ENCODE measurements around the gene DNAJC1.

Gene DNAJC1

GRCh38 chr10:22005763-22006162, 2.2 kb upstream of the DNAJC1 start:
- DNase-seq = no peak

GRCh38 chr10:22003964-22004281, 393 bp upstream of the DNAJC1 start:
- DNase-seq = no peak

DNA sequence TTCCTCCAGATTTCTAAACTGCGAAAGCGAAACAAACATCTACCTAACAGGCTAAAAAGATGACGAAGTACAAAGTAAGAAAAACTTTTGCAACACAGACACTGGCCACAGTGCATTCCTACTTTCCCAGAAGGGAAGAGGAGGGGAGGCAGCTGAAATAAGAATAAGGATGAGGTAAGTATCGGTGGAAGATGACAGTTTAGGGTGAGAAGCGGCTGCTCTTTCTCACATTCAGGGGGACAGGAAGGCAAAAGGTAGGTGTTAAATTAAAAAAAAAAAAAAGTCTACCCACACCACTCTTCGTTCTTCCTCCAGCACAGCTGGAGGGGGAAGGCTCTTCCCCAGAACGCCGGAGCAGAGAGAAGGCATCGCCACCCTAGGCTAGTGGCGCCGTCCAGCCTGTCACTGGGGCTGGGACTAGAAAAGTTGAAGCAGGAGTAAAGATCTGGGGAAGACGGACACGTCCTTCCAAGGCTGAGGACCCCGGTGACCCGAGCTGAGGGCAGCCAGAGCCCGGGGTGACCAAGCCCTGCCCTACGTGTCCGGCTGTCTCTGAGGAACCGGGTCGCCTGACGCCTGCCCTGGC, 846 bp downstream of the DNAJC1 start:
- peak; percentile 76 for DNase-seq

DNA sequence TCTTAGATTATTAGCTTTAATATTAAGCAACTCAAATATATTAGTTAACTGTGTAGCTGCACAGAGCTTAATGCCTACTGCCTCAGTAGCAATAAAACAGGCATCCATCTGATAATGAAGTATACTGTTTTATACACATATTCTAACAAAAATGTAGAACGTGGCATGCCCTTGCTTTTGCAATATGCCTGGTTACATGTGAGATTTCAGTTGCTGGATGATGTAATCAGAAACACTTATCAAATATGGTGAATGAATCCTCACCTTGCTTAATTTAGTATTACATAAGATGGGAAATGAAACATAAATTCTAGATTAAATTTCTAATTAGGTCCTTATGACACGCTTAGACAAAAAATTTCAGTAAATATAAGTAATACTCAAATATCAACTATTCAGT, 8.0 kb downstream of the DNAJC1 start:
- no peak for DNase-seq

DNA sequence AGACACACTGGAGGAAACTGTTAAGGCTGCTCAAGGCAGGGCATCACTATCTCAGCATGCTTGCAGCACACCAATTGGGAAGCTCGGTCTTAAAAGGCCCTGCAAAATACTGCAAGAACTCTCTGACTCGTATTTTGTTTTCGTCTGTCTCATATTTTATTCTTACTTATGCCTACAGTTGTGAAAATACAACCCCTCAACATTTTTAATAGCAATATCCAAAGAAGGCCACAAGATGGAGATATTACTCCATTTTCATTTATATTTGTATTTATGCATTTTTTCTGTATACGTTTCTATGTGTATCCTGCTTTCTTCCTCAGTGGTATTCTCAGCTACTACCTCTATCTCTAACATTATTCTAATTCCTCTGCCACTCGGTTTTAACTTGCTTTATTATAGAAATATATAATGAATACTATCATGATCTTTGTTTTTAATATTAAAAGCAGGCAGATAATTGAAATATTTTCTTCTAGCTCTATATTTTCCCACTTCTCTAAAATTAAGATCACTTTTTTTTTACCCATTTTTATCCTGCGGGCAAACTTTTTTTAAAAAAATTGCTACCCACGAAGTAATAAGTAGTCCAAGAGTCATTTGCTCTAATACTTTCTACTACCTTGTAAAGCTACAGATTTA, 10.0 kb downstream of the DNAJC1 start:
- peak; percentile 53 for DNase-seq

DNA sequence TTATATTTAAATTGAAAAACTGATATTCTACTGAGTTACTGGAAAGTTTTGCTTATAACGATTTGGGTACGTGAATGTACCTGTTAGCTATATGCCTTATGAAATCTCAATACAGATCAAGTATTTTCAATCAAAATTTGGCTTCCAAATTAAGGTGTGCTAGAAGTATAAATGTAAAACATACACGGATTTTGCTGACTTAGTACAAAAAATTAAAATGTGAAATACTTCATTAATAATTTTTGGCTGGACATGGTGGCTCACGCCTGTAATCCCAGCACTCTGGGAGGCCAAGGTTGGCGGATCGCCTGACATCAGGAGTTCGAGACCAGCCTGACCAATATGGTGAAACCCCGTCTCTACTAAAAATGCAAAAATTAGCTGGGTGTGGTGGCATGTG, 11.7 kb downstream of the DNAJC1 start:
- no peak for DNase-seq

DNA sequence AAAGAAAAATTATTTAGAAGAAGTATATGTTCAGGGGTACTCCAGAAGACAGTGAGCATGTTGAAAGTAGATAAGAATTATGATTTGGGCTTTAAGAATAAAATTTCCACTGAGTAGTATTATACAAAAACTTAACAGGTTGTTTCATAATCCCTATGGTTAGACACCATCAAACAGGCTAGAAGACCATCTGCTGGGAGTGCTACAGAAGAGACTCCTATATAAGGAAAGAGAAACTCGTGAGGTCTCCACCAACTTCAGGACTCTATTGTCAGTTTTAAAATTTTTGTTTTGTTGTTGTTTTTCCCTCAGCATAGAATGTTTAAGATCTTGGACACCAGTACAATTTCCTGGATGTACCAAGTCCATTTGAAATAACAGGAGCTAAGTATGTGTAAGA, 13.1 kb downstream of the DNAJC1 start:
- no peak for DNase-seq

- peak; percentile 66 for DNase-seq
These were observed 13.9 kb downstream of the DNAJC1 start for GRCh38 chr10:21989453-21990154.

GRCh38 chr10:21985541-21985940, 18.0 kb downstream of the DNAJC1 start:
- no peak for DNase-seq

- DNase-seq = no peak
These were observed 22.4 kb downstream of the DNAJC1 start for GRCh38 chr10:21981118-21981517.

GRCh38 chr10:21980691-21981090, 22.8 kb downstream of the DNAJC1 start:
- no peak for DNase-seq

DNA sequence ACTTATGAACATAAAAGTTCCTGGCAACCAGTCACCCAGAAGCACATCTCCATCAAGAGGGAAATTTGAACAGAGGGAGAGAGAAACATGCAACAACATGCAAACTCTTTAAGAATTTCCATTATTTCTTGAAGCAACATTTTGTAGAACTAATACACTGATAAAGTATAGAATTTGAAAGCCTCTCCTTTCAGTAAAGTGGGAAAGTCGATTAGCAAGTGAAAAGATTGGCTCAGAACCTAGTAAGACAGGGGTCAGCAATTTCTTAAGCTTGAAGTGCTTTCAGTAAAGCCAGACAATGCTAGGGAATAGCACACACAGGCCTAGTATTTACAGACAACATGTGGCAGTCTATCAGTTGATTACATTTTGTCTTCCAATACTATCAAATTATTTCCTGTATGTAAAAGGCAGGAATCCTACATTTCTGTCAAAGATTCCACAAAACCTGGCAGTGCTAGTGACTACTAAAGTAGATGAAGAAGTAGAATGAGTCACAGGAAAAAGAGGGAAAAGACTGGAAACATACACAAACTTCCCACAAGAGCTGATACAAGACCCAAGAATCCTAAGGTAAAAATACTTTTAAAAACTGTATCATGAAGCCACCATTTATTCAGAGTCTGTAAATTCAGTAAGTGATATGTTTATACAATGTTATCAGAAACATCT, 25.2 kb downstream of the DNAJC1 start:
- DNase-seq = peak; percentile 23

- no peak for DNase-seq
These were observed 26.8 kb downstream of the DNAJC1 start for GRCh38 chr10:21976739-21977138.

DNA sequence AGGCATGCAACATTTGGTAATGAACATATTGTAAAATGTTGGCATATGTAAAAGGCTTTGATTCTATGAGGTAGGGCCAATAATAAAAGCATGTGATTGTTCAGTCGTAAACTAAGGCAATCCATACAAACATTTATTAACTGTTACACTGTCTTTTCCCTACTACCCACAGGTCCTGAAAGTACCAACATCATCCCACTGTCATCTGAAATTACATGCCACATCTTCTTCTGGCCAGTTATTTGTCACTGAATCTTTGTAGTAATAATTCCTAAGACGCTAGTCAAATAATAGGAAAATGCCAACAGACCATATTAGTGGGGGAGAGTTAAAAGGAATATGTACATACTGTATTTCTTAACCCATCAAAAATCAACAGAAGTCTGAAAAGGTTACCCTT, 27.2 kb downstream of the DNAJC1 start:
- no peak for DNase-seq

GRCh38 chr10:21975378-21975990, 28.0 kb downstream of the DNAJC1 start:
- peak; percentile 23 for DNase-seq

DNA sequence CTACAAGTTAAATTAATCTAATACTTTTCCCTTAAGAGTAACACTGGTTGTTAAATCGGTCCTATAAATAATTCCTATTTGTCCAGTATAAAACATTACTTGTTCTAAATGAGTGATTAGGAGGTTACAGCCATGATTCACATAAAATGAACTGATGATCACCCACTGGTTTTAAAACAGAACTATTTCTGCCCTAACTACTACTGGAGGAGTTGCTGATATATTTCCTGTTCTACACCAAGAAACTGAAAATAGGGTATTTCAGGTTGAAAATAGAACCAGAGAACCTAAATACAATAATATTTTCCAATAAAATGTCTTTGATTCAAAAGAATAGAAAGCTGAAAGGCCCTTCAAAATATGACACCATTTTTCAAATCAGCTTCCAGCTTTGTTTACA, 30.9 kb downstream of the DNAJC1 start:
- no peak for DNase-seq

- no peak for DNase-seq
These were observed 33.9 kb downstream of the DNAJC1 start for GRCh38 chr10:21969326-21970287.

- DNase-seq = no peak
These were observed 38.4 kb downstream of the DNAJC1 start for GRCh38 chr10:21964983-21965665.

DNA sequence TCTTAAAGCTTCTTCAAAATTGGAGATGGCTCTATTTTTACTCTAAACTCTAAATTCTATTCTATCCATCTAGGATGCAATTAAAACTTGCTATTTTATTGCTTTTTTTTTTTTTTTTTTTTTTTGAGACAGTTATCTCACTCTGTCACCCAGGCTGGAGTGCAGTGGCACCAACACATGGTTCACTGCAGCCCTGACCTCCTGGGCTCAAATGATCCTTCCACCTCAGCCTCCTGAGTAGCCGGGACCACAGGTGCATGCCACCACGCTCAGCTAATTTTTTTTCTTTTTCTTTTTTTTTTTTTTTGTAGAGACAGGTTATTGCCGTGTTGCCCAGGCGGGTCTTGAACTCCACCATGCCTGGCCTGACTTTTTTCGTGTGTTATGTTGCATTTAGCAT, 41.2 kb downstream of the DNAJC1 start:
- no peak for DNase-seq

GRCh38 chr10:21961847-21962246, 41.7 kb downstream of the DNAJC1 start:
- DNase-seq = no peak

DNA sequence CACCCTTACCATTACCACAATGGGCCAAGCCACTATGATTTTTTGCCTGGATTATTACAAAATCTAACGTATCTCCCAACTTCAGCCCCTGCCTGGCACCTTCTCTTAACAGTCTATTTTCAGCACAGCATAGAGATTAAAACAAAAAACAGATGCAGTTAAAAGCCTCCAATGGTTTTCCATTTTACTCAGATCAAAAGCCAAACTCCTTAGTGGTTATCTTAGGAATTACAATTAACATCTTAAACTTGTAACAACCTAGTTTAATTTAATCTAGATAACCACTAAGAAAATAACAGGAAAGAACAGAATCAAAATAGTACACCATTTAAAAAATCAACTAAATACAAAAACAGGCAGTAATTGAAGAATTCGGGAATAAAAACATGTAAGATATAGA, 43.5 kb downstream of the DNAJC1 start:
- DNase-seq = no peak

- DNase-seq = no peak
These were observed 48.8 kb downstream of the DNAJC1 start for GRCh38 chr10:21954690-21955089.
